ENCODE data around the gene ABCF3. TPM values are rescaled to one million over a fixed set of nuclear protein-coding genes. Genes with fewer than 3 reads are reported as not detected.

ABCF3 gene
- polyA plus RNA-seq, 1 donor = 51.5 TPM

DNA sequence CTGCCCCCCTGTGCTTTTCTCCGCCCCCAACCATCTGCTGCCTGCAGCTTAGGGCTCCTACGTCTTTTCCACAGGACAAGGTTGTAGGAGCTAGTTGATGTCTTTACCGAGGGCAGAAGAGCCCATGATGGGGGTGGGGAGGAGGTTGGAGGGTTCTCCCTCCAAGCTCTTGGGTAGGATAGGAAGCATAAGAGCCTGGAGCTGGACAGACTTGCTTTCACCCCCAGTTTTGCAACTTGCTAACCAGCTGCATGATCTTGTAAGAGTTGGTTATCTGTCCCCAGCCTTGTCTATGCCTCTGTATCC lies 856 bp downstream of the ABCF3 start:
- DNase-seq = no peak

DNA sequence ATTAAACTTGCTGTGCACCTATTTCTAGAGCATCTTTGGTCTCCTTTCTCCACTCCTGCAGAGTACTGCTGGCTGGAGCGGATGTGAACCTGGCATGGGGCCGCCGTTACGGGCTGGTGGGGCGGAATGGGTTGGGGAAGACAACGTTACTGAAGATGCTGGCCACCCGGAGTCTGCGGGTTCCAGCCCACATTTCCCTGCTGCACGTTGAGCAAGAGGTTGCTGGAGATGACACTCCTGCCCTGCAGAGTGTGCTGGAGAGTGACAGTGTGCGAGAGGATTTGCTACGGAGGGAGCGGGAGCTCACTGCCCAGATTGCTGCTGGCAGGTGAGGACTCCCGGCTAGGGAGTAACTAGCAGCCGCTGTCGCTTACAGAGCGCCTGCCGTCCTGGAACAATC lies 2.1 kb downstream of the ABCF3 start:
- DNase-seq = no peak

DNA sequence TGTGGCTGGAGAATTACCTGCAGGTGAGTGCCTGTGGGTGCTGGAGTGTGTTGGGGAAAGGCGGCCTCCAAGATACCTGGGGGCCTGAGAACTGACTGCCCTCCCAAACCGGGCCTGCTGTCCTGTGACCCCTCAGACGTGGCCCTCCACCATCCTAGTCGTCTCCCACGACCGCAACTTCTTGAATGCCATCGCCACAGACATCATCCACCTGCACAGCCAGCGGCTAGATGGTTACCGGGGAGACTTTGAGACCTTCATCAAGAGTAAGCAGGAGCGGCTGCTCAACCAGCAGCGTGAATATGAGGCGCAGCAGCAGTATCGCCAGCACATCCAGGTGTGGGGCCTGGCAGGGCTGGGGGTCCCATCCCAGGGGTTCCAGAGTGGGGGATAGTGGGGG lies 3.4 kb downstream of the ABCF3 start:
- DNase-seq = no peak

GRCh38 chr3:184192889-184193288 lies 6.9 kb downstream of the ABCF3 start:
- DNase-seq = no peak

GRCh38 chr3:184193991-184194539 lies 8.1 kb downstream of the ABCF3 start:
- no peak for DNase-seq

- no peak for DNase-seq
These were observed 10.5 kb downstream of the ABCF3 start for GRCh38 chr3:184196536-184196935.

- no peak for DNase-seq
These were observed 12.5 kb downstream of the ABCF3 start for GRCh38 chr3:184198509-184198908.

GRCh38 chr3:184200825-184201224 lies 14.8 kb downstream of the ABCF3 start:
- DNase-seq = no peak

GRCh38 chr3:184203526-184203925 lies 17.5 kb downstream of the ABCF3 start:
- DNase-seq = no peak

- DNase-seq = no peak
These were observed 23.3 kb downstream of the ABCF3 start for GRCh38 chr3:184209146-184209923.

DNA sequence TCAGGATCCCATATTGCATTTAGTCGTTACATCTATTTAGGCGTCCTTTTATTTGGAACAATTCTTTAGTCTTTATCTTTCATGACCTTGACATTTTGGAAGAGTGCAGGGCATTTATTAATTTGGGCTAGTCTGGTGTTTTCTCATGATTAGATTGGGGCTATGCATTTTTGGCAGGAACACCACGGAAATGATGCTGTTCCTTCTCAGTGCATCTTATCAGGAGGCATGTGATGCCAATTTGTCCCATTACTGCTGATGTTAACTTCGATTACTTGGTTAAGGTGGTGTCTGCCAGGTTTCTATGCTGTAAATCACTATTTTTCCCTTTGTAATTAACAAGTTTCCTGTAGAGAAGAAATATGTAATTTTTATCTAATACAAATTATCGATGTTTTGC lies 25.3 kb downstream of the ABCF3 start:
- DNase-seq = no peak

DNA sequence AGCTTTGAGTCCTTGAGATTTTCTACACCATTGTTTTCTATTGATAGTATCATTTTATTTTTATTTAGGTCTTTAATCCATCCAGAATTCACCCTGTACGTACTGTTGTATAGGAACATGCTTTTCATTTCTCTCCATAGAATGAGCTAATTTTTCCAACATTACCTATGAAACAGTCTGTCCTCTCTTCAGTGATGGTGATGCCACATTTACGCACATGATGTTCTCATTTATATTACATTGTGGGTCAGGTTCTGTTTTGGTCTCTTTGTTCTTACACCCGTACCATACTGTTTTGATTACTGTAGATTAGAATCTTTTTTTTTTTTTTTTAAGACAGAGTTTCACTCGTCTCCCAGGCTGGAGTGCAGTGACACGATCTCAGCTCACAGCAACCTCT lies 25.7 kb downstream of the ABCF3 start:
- DNase-seq = no peak

DNA sequence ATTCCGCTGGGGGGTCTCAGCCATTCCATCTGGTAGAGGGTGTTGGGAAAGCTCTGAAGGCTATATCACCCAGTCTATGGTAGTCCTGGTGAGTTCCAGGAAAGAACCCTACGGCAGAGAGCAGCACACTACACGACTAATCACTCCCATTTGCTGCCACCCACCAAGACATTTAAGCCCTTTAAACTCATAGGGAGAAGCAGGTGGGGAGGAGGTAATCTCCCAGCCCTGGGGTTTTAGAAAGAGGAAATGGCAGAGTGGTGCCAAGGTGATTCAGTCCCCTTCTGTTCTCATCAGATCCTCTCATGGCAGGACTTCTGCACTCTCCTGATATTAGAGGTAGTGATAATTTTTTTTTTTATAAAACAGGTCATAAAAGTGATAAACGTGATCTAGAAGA lies 32.8 kb downstream of the ABCF3 start:
- no peak for DNase-seq

- DNase-seq = no peak
These were observed 36.5 kb downstream of the ABCF3 start for GRCh38 chr3:184222521-184222920.

GRCh38 chr3:184223946-184224345 lies 37.9 kb downstream of the ABCF3 start:
- DNase-seq = no peak

GRCh38 chr3:184227481-184227935 lies 41.5 kb downstream of the ABCF3 start:
- no peak for DNase-seq

DNA sequence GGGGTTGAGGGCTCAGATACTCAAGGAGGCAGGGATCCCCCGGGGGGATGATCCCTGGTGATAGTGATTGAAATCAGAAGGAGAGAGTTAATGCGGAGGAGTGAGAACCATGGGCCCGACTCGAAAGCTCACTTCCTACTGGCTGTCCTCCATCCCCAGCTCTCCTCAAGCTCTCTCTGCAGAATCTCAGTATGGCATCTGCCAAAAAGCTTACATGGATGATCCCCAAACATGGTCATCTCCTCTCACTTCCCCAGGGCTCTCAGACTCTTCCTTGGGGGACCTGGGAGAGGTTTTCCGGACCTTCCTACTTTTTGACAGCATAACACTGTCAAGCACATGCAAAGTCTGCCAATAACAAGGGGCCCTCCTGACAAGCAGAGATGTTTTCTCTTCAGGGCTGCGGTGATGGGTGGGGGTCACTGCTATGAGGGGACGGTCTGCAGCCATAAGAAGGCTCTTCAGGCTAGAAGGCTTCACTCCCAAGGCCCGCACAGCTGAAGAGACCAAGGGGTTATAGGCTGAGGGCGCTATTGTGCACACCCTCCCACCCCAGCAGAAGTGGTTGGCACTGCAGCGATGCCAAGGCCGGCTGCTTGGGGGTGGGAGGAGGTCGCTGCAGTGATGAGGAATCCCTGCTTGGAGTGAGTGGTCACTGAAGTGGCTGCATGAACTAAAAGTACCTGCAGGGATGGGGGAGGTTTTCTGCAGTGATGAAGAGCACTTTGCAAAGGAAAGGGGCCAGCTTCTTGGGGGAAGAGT lies 42.6 kb downstream of the ABCF3 start:
- no peak for DNase-seq

DNA sequence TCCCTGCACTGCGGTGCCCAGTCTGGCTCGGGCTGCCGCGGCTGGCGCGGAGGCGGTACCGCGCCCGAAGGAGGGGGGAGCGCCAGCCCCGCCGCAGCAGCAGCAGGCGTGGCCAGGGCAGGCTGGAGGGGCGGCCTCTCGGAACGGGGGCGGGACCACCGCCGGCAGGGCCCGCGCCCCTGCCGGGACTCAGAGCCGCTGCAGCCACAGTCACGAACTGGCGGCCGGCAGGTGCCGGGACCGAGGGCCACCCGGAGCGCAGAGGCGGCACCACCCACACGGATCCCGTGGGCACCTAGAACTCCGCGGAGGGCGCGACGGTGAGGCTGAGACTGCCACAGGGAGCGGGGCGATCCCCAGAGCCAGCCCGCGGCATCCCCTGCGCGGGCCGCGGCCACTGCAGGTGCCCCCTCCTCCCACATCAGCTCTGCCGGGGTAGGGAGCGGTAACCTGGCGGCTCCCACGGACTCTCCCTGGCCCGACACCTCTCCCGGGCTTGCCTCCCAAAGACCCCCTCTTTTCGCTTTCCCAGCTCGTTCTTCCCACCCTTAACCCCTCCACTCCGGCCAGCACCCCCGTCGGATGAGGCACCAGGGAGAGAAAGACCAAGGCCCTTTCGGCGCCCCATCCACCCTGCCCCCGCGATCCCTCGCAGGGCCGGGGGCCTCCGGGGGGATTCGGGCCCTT lies 43.5 kb downstream of the ABCF3 start, which contains the start of gene VWA5B2:
TSS of gene VWA5B2 (plus strand) at position 192 of the 687 bp plus-strand sequence. CDS start 944 bp downstream, outside the sequence.
- peak; percentile 27 for DNase-seq

GRCh38 chr3:184230081-184230602 lies 44.1 kb downstream of the ABCF3 start:
- DNase-seq = no peak

- DNase-seq = no peak
These were observed 44.9 kb downstream of the ABCF3 start for GRCh38 chr3:184230603-184231528.

GRCh38 chr3:184231671-184232070 lies 45.7 kb downstream of the ABCF3 start:
- no peak for DNase-seq

Data from hindlimb muscle (tissue), 1 donor.